Fibroblast of lung (primary cell): ENCODE data around the gene ABCC10. TPM values are rescaled to one million over a fixed set of nuclear protein-coding genes. Genes with fewer than 3 reads are reported as not detected.

Experiments
- DNase-seq, 2 donors: peaks; one replicate each; pipeline versions ENCODE4 v3.0.0 to v3.0.0-alpha.2; 2010; ENCODE audit warnings: low read depth in 2 of 2
- H2AFZ ChIP-seq: 2 replicates; pipeline ENCODE4 v1.5.1; 2012; ENCODE audit warnings: low read length, control low read depth, inconsistent platforms
- H3K27ac ChIP-seq: 2 replicates; pipeline ENCODE4 v1.5.1; 2011; ENCODE audit warnings: low read length, control low read depth; ENCODE audit not compliant: insufficient read depth
- H3K27me3 ChIP-seq: 2 replicates; pipeline ENCODE4 v1.5.1; 2011; ENCODE audit warnings: mild to moderate bottlenecking, low read length; ENCODE audit not compliant: control insufficient read depth, insufficient read depth
- H3K36me3 ChIP-seq: 2 replicates; pipeline ENCODE4 v1.5.1; 2011; ENCODE audit warnings: low read length; ENCODE audit not compliant: control insufficient read depth, insufficient read depth
- H3K4me1 ChIP-seq: 2 replicates; pipeline ENCODE4 v1.5.1; 2011; ENCODE audit warnings: low read length; ENCODE audit not compliant: control insufficient read depth, insufficient read depth; ENCODE audit errors: extremely low read depth
- H3K4me2 ChIP-seq: 2 replicates; pipeline ENCODE4 v1.5.1; 2011; ENCODE audit warnings: low read length, control low read depth; ENCODE audit not compliant: insufficient read depth; ENCODE audit errors: extremely low read depth
- H3K4me3 ChIP-seq, 4 experiments: fragments of 200-600 bp in 1 of 4; sonication (generic) in 1 of 4; replicated peaks in 1 of 4; 2 replicates each; pipeline ENCODE4 v1.5.1; 2011 to 2016; ENCODE audit warnings: low read length in 4 of 4, low read depth in 3 of 4, mild to moderate bottlenecking in 3 of 4, control low read depth in 2 of 4, inconsistent platforms in 1 of 4, mixed read lengths in 1 of 4; ENCODE audit not compliant: insufficient read depth in 1 of 4; ENCODE audit errors: control extremely low read depth in 1 of 4
- H3K79me2 ChIP-seq: 2 replicates; pipeline ENCODE4 v1.5.1; 2012; ENCODE audit warnings: mild to moderate bottlenecking, low read length, inconsistent platforms; ENCODE audit not compliant: control insufficient read depth, insufficient read depth
- H3K9ac ChIP-seq: 2 replicates; pipeline ENCODE4 v1.5.1; 2011; ENCODE audit warnings: mild to moderate bottlenecking, low read length, control low read depth; ENCODE audit not compliant: insufficient read depth
- H3K9me3 ChIP-seq: 2 replicates; pipeline ENCODE4 v1.5.1; 2012; ENCODE audit warnings: low read depth, low read length; ENCODE audit not compliant: control insufficient read depth, insufficient read depth
- H4K20me1 ChIP-seq: 2 replicates; pipeline ENCODE4 v1.5.1; 2011; ENCODE audit warnings: low read length; ENCODE audit not compliant: control insufficient read depth, insufficient read depth; ENCODE audit errors: extremely low read depth
- CTCF ChIP-seq, 2 donors: IDR thresholded peaks in 1 of 2; conservative IDR thresholded peaks in 1 of 2; 1 replicate in 1 of 2; 2 replicates in 1 of 2; pipeline ENCODE4 v1.5.1; 2011 to 2012; ENCODE audit warnings: low read length in 2 of 2, control low read depth in 1 of 2, inconsistent platforms in 1 of 2, low read depth in 1 of 2, mild to moderate bottlenecking in 1 of 2
- EZH2 ChIP-seq: IDR thresholded peaks from 2 replicates; pipeline ENCODE4 v1.5.1; 2012; ENCODE audit warnings: low read length, control low read depth, mild to moderate bottlenecking; ENCODE audit errors: missing control alignments
- polyA plus RNA-seq, 2 donors: library from polyadenylated mRNA; depleted of rRNA in 1 of 2; stranded (reverse) in 1 of 2; unstranded in 1 of 2; fragments of >200 nt; gene quantifications; 2 replicates each; pipeline ENCODE4 v1.2.1, GENCODE V29; 2011 to 2012; ENCODE audit warnings: missing spikeins in 1 of 2
- total RNA-seq: library from RNA; depleted of rRNA; stranded (reverse); fragments of >200 nt; gene quantifications from 2 replicates; pipeline ENCODE4 v1.2.1, GENCODE V29; 2014

ABCC10 gene
- total and polyA plus RNA-seq, 2 donors (not counting 1 experiment from before 2014, with no cell fraction given), result 8.9 to 23.1 TPM

GRCh38 chr6:43468240-43468639 is 40.9 kb downstream of the ABCC10 start:
- H3K4me1 ChIP-seq, result no peaks in the 10 kb centered on the region
- peaks cover 9% of the 10 kb centered on the region for H3K27me3 ChIP-seq
- H3K36me3 ChIP-seq, result no peaks in the 10 kb centered on the region
- TF ChIP-seq CTCF (conservative IDR thresholded peaks at IDR 0.05 in 1 of 2, IDR thresholded peaks at IDR 0.05 in 1 of 2; ENCODE audit: low read depth in 1 of 2, low read length in 2 of 2) (no peak), EZH2 (no peak)
- no peak overlapping the region for H3K9ac ChIP-seq
- no peak overlapping the region for H3K4me3 ChIP-seq
- no peaks in the 10 kb centered on the region for H4K20me1 ChIP-seq
- no peaks in the 10 kb centered on the region for H3K79me2 ChIP-seq
- no peak for DNase-seq
- no peak overlapping the region for H3K4me2 ChIP-seq
- H3K27ac ChIP-seq, result no peak overlapping the region
- no peak overlapping the region for H2AFZ ChIP-seq
- H3K9me3 ChIP-seq, result no peaks in the 10 kb centered on the region

GRCh38 chr6:43468748-43469681 is 41.7 kb downstream of the ABCC10 start:
- no peaks in the 10 kb centered on the region for H4K20me1 ChIP-seq
- H3K79me2 ChIP-seq, result no peaks in the 10 kb centered on the region
- no peak for DNase-seq
- H3K27me3 ChIP-seq, result peaks cover 9% of the 10 kb centered on the region
- no peak overlapping the region for H2AFZ ChIP-seq
- H3K9me3 ChIP-seq, result no peaks in the 10 kb centered on the region
- H3K4me3 ChIP-seq, result no peak overlapping the region
- TF ChIP-seq EZH2 (no peak), CTCF (conservative IDR thresholded peaks at IDR 0.05 in 1 of 2, IDR thresholded peaks at IDR 0.05 in 1 of 2; ENCODE audit: low read depth in 1 of 2, low read length in 2 of 2) (no peak)
- H3K9ac ChIP-seq, result no peak overlapping the region
- no peak overlapping the region for H3K4me2 ChIP-seq
- no peaks in the 10 kb centered on the region for H3K36me3 ChIP-seq
- no peaks in the 10 kb centered on the region for H3K4me1 ChIP-seq
- no peak overlapping the region for H3K27ac ChIP-seq

GRCh38 chr6:43469947-43470346 is 42.6 kb downstream of the ABCC10 start:
- Histone ChIP-seq H3K4me2 (no peak overlapping the region), H3K4me3 (no peak overlapping the region), H4K20me1 (no peaks in the 10 kb centered on the region), H2AFZ (no peak overlapping the region), H3K9ac (no peak overlapping the region), H3K79me2 (no peaks in the 10 kb centered on the region), H3K27me3 (peaks cover 9% of the 10 kb centered on the region), H3K4me1 (no peaks in the 10 kb centered on the region), H3K36me3 (no peaks in the 10 kb centered on the region), H3K9me3 (no peaks in the 10 kb centered on the region), H3K27ac (no peak overlapping the region)
- DNase-seq, result no peak
- no peak for TF ChIP-seq CTCF (conservative IDR thresholded peaks at IDR 0.05 in 1 of 2, IDR thresholded peaks at IDR 0.05 in 1 of 2; ENCODE audit: low read depth in 1 of 2, low read length in 2 of 2)
- TF ChIP-seq EZH2, result no peak
